Endometrium (tissue), 2 donors: ENCODE results near the gene HMGA1.
"Not testable (repeated sequence)": the region's sequence is repeated elsewhere in the genome, so short reads cannot be mapped to it uniquely, and the experiment has no call there.

ENCODE experiments used
- FAIRE-seq: peaks from 2 replicates; lab custom pipeline; 2012; peaks lifted over from hg19 to GRCh38; lab: Jason Lieb, UNC
- donor health status: control.
- donor health status: control.

Gene HMGA1

DNA sequence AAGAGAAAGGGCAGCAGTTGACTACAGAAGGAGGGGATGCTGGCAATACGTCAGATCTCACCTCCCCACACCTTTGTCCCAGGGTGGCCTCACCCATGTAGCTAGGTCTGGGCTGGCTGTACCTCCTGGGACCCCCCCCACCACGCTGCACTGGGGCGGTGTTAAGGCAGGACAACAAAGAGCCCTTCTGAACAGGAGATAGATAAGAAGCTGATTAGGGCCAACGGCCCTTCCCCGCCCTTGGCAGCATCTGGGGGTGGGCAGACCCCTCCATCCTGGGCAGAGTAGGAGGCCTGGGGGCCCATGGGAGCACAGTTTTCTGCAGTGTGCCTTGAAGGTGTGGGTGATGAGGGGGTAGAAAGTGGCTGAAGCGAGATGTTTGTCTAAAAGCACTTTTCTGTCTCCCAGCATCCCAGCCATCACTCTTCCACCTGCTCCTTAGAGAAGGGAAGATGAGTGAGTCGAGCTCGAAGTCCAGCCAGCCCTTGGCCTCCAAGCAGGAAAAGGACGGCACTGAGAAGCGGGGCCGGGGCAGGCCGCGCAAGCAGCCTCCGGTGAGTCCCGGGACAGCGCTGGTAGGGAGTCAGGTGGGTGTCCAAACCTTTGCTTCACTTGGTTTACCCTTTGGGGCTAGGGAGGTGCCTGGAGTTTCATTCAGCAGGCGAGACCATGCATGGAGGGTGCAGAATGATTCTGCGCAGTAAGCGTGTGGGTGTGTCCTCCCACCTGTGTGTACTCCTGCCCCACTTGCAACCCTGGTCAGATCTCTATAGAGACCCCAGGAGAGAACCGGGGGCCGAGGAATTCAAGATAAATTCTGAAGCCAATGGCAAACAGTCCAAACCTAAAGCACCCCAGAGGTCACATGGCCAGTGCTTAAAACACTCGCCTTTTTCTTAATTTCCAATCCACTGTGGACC is 3.9 kb downstream of the HMGA1 start:
- no peak for FAIRE-seq

DNA sequence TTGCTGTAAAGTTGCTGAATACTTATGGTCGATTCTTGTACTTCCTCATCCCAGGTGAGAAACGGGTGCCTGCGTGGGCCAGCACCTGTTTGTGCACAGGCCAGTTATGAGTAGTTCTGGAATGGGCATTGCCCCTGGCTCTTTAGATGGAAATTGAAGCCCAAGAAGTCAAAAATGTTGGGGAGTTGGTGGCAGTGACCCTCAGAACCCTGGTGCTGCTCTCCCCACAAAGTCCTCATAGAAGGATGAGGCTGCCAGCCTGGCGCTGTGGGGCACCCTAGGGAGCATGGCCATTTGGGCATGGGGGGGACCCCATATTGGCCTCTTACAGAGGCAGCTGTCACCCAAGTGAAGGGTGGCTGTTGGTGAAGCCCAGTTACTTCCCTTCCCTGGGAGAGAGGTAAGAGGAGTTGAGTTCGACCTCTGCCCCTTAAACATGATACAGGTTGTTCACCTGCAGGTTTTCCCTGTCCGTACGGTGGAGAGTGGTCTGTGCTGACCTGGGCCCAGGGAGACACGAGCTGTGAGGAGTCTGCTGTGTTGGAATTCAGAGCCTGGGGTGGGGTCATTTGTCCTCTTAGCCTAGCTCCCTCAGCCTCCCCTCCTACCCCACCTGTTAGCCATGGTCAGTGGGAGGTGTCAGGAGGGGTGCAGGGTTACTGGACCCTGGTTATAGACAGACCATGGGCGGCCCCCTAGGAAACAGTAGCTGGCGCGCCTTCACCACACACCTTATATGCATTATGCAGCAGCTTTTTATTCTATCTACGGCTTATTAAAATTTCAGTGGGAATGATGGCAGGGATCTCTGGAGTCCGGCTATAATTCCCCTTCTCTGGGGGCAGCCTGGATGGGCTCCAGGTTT is 4.9 kb downstream of the HMGA1 start:
- no peak for FAIRE-seq

DNA sequence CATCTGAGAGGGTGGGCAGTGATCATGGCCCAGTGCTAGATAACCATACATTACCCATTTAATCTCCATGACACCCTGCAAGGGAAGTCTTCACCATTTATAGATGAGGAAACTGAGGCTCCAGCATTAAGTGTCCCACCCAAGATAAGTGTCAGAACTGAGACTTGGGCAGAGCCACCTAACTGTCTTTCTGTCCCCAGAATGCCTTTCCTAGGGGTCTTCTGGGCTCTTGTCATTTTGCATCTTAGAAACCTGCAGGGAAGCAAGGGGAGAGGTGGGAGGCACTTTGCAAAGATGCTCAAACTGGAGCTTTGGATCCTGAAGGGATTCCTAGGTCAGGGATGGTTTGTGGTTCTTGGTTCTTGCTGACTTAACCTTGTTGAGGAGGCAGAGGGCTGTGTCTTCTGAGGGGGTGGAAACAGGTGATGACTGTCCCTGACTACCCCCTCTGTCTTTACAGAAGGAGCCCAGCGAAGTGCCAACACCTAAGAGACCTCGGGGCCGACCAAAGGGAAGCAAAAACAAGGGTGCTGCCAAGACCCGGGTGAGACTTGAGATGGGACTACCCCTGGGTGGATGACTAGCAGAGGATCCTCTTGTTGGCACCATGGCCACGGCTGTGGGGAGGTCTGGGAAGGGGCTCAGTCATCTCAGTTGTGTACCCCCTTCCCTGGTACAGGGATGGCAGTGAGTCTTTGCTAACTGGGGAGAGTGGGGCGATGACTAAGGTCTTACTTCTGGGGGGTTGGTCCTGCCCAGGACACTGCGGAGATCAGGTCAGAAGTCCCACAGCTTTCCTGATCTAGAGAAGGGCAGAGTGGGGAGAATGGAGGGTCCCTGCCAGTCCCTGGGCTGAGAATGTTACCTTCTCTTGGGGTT is 5.8 kb downstream of the HMGA1 start:
- no peak for FAIRE-seq

DNA sequence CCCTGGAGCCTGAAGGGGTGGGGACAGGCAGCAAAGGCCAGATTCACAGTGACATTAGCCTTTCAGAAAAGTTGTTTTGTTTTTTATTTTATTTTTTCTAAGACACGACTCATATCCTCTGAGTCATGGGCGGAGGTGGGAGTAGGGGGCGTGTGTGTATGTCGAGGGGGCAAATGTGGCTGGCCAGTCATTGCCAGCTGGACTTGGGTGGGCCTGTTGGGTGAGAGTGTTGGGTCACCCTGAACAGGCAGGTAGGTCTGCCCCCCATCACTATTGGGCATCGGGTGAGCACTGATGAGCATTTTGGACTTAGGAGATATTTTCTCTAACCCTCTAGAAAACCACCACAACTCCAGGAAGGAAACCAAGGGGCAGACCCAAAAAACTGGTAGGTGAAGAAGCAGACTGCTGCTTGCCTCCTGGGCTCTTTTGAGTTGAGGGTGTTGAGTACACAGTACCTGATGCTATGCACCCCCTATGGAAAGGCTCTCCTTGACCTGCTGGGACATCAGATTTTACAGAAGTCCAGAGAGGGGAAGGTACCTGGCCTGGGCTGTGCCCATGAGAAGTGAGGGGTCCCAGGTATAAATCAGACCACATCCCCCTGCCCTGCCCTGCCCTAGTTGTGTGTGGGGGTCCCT is 6.6 kb downstream of the HMGA1 start:
- no peak for FAIRE-seq

DNA sequence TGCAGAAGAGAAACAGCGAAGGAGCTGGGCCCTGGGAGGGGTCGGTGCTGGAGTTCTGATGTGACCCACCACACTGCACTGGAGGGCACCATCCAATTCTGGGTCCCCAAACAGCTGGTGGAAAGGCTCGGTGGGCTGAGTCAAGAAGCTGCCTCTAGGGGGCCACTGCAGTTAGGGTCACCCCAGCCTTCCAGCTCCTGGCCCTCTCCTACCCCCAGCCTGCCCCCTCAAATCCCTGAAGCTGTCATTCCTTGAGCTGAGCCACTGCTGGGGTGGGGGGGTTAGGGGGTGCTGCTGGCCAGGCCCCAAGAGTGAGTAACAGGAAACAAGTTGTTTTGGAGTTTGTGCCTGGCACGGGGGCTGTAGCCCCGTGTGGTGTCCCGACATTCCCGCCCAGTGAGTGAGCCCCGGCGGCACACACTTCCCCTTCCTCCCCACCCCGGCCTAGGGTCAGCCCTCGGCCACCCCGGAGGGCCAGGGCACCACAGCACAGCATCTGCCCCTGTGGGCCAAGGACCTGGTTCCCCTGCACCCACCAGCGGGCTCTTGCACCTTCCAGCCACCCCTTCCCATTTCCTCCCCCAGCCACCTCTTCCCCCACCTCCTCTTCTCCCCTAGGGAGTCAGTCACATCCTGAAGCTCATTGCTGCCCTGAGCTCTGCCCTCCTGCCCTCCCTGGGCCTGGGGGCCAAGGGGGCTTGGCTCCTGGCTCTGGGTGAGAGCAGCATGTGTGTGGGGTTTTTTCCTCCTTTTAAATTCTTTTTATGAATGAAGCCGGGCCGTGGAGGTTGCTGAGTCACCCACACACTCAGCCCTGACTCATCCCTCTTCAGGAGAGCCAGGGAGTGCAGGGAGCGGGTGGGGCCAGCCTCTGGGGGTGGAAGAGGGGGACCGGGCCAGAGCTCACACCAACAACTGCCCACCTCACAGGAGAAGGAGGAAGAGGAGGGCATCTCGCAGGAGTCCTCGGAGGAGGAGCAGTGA is 7.5 kb downstream of the HMGA1 start:
- no peak for FAIRE-seq

DNA sequence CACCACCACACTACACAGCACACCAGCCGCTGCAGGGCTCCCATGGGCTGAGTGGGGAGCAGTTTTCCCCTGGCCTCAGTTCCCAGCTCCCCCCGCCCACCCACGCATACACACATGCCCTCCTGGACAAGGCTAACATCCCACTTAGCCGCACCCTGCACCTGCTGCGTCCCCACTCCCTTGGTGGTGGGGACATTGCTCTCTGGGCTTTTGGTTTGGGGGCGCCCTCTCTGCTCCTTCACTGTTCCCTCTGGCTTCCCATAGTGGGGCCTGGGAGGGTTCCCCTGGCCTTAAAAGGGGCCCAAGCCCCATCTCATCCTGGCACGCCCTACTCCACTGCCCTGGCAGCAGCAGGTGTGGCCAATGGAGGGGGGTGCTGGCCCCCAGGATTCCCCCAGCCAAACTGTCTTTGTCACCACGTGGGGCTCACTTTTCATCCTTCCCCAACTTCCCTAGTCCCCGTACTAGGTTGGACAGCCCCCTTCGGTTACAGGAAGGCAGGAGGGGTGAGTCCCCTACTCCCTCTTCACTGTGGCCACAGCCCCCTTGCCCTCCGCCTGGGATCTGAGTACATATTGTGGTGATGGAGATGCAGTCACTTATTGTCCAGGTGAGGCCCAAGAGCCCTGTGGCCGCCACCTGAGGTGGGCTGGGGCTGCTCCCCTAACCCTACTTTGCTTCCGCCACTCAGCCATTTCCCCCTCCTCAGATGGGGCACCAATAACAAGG is 8.5 kb downstream of the HMGA1 start:
- not testable (repeated sequence) for FAIRE-seq

DNA sequence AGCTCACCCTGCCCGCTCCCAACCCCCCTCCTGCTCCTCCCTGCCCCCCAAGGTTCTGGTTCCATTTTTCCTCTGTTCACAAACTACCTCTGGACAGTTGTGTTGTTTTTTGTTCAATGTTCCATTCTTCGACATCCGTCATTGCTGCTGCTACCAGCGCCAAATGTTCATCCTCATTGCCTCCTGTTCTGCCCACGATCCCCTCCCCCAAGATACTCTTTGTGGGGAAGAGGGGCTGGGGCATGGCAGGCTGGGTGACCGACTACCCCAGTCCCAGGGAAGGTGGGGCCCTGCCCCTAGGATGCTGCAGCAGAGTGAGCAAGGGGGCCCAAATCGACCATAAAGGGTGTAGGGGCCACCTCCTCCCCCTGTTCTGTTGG is 9.1 kb downstream of the HMGA1 start:
- not testable (repeated sequence) for FAIRE-seq

DNA sequence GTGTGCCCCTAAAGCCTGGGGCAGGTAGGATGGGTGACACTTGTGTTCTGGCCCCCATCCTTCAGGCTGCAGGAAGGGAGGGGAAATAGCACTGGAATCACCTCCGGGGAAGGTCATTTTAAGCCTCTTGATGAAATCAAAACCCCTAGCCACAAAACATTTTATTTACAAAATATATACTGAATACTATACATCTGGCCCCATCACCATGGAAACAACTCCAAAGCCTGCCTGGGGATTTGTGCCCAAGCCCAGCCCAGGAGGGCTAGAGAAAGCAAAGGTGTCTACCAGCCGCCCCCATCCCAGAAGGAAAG is 9.5 kb downstream of the HMGA1 start:
- FAIRE-seq = no peak

DNA sequence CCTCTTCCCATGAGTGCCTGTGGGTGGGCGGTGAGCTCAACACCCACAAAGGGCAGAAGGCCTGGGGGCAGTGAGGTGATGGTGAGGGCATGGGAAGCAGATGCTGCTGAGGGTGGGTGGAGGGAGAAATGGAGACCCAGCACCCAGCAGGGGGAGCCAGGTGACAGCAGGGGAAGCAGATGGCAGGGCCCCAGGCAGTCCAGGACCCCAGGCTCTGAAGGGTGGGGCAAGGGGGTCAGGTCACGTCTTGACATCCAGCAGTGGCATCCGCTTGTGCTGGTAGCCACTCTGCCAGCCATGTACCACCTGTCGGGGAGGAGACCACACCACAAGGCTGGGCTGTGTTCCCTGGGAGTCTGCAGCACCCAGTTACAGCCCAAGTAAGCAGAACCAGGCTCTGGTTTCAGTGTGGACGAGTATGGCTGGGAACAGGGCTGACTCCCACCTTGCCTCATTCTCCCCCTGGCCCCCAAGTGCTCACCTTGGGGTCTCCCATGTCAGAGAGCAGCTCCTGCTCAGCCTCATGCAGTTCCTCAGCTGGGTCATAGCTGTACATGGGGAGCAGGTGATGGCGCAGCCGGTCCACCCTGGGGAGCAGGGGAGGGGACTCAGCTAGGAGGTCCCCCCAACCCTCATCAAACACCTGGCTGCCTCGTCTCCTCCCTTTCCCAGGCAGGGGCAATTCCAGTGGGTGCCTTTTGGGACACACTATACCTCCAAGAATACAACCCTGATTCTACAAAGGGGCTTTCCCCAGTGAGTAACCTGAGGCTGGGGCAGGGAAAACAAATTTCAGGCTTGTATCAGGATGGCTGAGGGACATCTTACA is 10.1 kb downstream of the HMGA1 start:
- FAIRE-seq = no peak

DNA sequence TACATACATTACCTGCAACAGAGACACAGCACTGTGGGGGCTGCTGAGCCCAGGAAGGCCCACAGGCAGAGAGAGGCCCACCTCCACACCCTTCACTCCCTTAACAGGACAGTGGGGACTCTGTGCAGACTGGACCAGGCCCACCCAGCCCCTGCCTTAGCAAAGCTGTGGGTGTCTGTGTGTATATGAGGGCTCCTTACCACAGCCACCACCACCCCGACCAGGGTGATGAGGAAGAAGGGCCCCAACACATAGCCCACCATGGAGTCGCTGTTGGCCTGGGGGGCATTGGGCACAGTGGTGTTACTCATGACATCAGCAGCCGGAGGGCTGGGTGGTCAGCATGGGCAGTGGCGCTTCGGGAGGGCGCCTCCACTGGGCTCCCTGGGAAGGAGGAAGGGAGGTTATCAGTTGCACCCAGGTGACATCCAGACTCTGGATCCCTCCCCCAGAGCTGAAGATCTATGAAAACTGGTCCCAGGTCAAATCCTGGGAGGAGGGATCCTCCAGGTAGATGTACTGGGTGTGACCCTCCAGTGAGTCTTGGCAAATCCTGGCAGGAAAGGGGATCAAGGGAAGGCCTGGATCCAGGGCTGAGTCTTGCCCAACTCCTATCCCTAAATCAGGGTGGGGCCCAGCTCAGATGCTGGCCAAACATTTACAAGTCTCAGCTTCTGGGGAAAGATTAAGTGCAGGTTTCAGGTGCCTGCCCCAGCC is 11.0 kb downstream of the HMGA1 start:
- FAIRE-seq = no peak

DNA sequence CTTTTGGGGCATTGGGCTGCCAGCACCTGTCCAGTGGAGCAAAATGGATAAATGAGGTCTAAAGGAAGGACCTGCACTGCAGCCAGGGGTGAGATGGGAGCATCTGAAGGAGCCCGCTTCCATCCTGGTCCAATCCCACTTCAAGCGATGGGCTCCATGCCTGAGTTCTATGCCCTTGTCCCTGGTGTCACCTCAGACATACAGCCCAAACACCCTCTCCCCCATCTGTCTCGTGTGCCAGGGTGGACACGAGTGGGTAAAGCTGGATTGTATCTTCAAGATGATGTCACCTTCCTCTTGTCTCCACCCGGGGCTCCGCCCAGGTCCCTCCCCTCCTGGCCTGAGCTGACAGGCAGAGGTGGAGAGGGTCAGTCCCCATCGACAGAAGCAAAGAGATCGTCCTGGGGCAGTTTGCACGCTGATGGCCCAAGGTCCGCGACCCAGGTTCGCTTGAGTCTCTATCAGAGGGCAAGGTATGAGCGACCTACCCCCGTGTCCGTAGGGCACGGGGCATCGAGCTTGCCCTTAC is 11.6 kb downstream of the HMGA1 start:
- FAIRE-seq = no peak

DNA sequence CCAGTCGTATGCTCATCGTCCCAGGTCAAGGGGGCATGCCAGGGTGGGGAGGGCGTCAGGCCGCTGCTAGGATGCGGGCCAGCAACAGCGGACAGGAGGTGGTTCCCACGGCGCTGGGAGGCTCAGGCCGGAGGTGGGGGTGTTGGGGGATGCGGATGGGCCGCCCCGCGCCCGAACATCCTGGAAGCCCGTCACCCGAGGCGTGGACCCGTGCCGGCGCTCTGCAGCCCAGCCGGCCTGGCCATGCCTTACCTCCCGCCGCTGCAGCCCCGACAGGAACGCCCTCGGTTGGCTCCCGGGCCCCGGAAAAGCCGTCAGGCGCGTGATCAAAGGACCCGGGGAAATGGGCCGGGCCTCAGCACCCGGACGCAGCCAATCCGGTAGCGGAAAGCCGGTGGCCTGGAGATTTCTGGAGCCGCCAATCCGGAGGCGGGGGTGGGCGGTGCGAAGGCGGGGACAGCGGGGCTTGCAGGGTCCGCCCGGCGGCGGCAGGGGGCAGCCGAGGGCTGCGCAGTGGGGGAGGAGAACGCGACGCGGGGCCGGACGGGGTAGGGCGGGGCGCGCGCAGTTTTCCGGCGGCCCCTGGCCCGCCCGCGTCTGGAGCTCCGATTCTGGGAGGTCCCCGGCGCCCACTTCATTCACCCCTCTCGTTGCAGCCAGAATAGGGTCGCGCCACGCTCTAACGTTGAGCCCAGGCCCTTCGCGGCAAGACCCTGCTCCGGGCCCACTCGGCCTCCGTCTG is 12.2 kb downstream of the HMGA1 start, which contains the start of gene SMIM29:
Gene SMIM29 (minus strand): TSS at position 280 of the 742 bp plus-strand sequence. CDS start 1,215 bp downstream, outside the sequence.
- FAIRE-seq = no peak

DNA sequence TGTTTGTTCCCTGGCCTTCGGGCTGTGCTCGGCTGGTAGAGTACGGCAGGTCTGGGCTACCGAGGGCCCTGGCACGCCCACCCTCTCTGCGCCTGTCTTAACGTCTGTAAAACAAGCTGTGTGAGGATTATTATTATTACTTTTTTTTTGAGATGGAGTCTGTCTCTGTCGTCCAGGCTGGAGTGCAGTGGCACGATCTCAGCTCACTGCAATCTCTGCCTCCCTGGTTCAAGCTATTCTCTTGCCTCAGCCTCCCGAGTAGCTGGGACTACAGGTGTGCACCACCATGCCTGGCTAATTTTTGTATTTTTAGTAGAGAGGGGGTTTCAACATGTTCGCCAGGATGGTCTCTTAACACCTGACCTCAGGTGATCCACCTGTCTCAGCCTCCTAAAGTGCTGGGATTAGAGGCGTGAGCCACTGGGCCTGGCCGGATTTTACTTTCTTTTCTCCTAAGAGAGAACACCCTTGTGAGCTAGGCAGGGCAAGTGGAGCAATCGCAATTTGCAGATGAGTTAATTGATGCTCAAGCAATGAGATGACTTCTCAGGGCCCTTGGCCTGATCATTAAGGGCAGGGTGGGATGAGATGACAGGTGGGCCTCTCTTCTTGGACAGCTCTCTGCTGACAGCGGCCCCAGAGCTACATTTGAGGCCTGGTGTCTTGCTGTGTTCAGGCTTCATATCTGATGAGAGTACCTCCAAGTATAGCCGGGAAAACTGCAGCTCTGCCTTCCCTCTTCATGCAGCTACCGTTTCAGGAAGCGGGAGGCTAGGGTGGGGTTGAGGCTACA is 13.0 kb downstream of the HMGA1 start:
- no peak for FAIRE-seq

DNA sequence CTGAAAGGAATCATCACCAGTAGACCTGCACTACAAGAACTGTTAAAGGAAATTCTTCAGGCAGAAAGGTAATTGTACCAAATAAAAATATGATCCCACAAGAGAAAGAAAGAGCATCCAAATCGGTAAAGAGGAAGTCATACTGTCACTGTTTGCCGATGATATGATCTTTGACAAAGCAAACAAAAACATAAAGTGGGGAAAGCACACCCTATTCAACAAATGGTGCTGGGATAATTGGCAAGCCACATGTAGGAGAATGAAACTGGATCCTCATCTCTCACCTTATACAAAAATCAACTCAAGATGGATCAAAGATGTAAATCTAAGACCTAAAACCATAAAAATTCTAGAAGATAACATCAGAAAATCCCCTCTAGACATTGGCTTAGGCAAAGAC is 15.7 kb downstream of the HMGA1 start:
- FAIRE-seq = not testable (repeated sequence)

DNA sequence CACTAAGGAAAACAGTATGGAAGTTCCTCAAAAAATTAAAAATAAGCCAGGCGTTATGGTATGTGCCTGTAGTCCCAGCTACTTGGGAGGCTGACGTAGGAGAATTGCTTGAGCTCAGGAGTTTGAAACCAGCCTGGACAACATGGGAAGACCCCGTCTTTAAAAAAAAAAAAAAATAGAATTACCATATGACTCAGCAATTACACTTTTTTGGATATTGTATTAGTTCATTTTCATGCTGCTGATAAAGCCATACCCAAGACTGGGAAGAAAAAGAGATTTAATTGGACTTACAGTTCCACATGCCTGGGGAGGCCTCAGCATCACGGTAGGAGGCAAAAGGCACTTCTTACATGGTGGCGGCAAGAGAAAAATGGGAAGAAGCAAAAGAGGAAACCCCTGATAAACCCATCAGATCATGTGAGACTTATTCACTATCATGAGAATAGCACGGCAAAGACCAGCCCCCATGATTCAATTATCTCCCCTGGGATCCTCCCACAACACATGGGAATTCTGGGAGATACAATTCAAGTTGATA is 22.9 kb downstream of the HMGA1 start:
- no peak for FAIRE-seq
